ENCODE measurements around the gene TPRG1.
"Not testable (repeated sequence)": the region's sequence is repeated elsewhere in the genome, so short reads cannot be mapped to it uniquely, and the experiment has no call there.

The TPRG1 gene

DNA sequence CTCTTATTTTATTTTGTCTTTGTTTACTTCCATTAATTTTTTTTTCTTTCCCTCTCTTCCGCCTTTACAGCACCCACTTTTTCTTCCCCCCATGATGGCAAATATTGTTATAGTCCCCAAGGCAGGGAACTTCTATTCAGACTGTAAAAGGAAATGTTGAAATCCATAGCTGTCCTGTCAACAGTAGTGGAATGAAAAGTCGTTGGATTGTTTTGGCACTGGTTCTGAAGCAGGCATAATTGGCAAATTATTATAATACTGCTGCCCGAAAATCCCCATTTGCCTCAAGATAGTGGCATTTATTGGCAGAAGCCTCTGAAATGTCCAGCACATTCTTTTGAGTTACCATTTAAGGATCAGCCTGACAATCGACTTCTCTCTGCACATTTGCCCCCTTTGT is 150.6 kb downstream of the TPRG1 start:
- ATAC-seq (no peak), DNase-seq (ENCODE audit: low spot score in 2 of 2) (no peak)
- no peaks in the 10 kb centered on the region for H3K9me3 Mint-ChIP-seq
- no peak overlapping the region for H3K4me3 Mint-ChIP-seq
- peaks cover 25% of the 10 kb centered on the region for H3K4me1 Mint-ChIP-seq
- no peak overlapping the region for H3K27ac Mint-ChIP-seq
- H3K36me3 Mint-ChIP-seq: peaks cover 32% of the 10 kb centered on the region

DNA sequence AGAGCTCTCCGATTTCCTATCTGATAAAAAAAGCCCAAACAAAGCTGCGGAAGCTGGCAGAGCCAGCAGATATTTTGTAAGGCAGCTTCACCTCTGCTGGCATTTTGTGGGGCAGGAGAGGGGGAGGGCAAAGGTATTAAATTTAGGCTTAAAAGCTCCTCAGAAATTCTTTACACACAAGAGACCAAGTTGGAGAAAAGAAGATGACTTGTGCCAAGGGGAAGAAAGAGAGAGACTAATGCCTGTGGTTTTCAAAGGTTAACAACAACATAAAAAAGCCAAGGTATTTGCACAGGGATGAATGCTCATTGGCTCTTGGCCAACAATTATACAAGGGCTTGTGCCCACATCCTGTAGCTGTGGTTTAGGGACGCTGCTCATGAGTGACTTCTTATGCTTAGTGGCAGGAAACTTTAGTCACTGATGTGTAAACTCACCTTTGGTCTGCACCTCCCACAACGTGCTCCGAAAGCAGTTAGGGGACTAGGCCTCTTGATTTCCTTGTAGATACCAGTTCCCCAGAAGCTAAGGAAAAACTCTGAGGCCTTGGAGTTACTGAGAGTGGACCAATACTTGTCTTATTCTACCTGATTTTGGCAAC is 152.9 kb downstream of the TPRG1 start:
- Mint-ChIP-seq H3K4me1 (peaks cover 30% of the 10 kb centered on the region), H3K36me3 (peaks cover 30% of the 10 kb centered on the region)

DNA sequence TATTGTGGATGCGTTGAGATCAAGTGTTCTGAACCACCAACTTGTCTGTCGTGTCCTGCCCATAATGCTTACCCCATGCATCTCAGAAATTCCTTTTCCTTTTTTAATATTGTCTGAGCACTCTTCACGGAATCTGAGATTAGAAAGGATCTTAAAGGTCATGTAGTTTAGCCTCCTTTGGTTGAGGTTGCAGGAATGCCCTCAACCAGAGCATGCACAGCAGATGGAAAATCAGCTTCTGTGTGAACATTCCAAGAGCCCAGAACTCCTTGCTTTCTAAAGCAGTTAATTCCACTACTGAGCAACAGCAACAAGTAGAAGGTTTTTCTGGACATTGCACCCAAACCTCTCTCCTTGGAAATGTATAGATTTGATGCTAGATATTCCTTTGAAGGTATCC is 153.7 kb downstream of the TPRG1 start:
- Mint-ChIP-seq H3K36me3 (peaks cover 22% of the 10 kb centered on the region), H3K9me3 (no peaks in the 10 kb centered on the region), H3K4me3 (peak overlapping the region; percentile 63), H3K4me1 (peaks cover 35% of the 10 kb centered on the region), H3K27ac (peak overlapping the region; percentile 94)
- no peak for ATAC-seq
- DNase-seq (ENCODE audit: low spot score in 2 of 2): no peak

More for the DNA sequence above, 152.9 kb downstream of the TPRG1 start:
- Mint-ChIP-seq H3K9me3 (no peaks in the 10 kb centered on the region), H3K27ac (peak overlapping the region; percentile 94), H3K4me3 (peak overlapping the region; percentile 63)
- peak; percentile 54 to 86 for DNase-seq (ENCODE audit: low spot score in 2 of 2)
- ATAC-seq: peak; percentile 100

DNA sequence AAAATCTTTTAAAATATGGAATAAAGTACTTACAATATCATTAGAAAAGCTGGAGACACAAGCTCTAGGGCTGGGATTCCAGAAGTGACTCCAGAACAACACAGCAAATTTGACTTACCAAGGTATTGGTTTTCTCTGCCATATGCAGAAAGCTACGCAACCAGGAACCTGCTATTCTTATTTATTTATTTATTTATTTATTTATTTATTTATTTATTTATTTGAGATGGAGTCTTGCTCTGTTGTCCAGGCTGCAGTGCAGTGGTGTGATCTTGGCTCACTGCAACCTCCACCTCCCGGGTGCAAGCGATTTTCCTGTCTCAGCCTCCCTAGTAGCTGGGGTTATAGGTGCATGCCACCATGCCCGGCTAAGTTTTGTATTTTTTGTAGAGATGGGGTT is 157.9 kb downstream of the TPRG1 start:
- H3K9me3 Mint-ChIP-seq; ATAC-seq; DNase-seq (ENCODE audit: low spot score in 2 of 2); H3K36me3 Mint-ChIP-seq; H3K27ac Mint-ChIP-seq; H3K4me3 Mint-ChIP-seq: not testable (repeated sequence)
- H3K4me1 Mint-ChIP-seq: peaks cover 33% of the 10 kb centered on the region

DNA sequence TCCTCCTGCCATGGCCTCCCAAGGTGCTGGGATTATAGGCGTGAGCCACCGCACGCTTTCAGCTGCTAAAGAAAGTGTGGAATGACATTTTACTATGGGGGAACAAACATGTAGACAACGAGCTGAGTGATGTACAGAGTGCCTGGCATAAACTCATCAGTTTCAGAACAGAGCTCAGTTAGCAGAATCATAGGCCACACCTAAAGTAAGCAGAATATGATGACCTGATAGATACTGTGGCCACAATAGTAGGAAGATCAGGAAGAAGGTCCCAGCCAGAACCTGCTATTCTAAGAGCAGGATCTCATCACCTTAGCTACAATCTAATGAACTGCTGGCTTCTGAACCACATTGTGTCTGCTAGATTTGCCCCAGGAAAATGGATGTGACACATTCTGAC is 158.3 kb downstream of the TPRG1 start:
- Mint-ChIP-seq H3K4me1 (peaks cover 29% of the 10 kb centered on the region), H3K27ac (no peak overlapping the region), H3K4me3 (no peak overlapping the region), H3K36me3 (no peaks in the 10 kb centered on the region), H3K9me3 (no peaks in the 10 kb centered on the region)
- ATAC-seq: no peak
- no peak for DNase-seq (ENCODE audit: low spot score in 2 of 2)

DNA sequence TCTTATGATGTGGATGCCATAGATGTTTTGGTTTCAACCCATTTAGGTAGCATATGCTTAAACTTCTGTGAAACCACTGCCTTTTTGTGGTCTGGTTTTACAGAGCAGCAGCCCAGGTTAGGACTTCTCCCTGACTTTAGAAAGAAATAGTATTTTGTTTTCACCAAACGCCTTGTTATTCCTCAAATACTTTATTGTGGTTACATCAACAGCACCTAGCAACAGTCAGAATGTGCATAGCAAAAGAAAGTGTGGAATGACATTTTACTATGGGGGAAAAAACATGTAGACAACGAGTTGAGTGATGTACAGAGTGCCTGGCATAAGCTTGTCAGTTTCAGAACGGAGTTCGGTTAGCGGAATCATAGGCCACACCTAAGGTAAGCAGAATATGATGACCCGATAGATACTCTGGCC is 159.2 kb downstream of the TPRG1 start:
- ATAC-seq: peak; percentile 77
- peak overlapping the region; percentile 1 for H3K27ac Mint-ChIP-seq

DNA sequence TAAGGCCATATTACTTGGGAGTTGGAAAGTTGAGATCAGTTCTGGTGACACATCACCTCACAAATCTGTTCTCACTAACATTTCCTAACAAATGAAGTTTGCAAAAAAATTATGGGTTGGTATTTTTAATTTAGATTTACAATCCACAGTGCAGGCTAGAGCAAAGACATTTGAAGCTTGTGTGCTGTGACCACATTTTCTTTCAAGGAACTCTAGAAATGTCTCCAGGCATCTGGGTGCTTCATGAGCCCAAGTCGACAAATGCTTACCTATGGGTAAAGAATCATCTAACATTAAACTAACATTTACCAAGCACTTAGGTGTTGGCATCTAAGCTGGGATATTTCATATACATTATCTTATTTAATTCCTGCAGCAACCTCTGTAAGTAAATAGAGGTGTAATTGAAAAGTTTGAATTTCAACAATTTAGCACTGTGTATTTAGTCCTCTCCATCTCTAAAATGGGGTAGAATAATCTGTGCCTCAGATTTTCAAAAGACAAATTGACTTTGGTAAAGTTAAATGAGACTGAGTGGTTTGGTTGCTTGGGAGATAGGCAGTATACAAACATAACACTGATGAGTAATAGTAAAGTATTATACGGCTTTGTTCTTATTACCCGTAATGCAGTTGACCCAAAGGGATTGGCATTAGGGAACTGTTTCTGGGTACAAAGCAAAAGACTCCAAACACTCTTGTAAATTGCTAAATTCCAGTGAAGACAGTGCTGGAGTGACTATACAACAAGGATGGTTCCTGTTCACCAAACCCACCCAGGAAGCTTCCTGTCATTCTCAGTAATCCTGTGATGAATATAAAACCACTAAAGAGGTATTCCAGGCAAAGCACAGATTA is 162.5 kb downstream of the TPRG1 start:
- H3K9me3 Mint-ChIP-seq: no peaks in the 10 kb centered on the region
- peaks cover 18% of the 10 kb centered on the region for H3K4me1 Mint-ChIP-seq
- DNase-seq (ENCODE audit: low spot score in 2 of 2): no peak
- no peak overlapping the region for H3K27ac Mint-ChIP-seq
- no peaks in the 10 kb centered on the region for H3K36me3 Mint-ChIP-seq
- ATAC-seq: peak; percentile 80
- no peak overlapping the region for H3K4me3 Mint-ChIP-seq

More for the DNA sequence above, 159.2 kb downstream of the TPRG1 start:
- H3K4me1 Mint-ChIP-seq: peaks cover 22% of the 10 kb centered on the region
- no peaks in the 10 kb centered on the region for H3K36me3 Mint-ChIP-seq
- no peaks in the 10 kb centered on the region for H3K9me3 Mint-ChIP-seq
- peak overlapping the region; percentile 14 for H3K4me3 Mint-ChIP-seq
- no peak for DNase-seq (ENCODE audit: low spot score in 2 of 2)

DNA sequence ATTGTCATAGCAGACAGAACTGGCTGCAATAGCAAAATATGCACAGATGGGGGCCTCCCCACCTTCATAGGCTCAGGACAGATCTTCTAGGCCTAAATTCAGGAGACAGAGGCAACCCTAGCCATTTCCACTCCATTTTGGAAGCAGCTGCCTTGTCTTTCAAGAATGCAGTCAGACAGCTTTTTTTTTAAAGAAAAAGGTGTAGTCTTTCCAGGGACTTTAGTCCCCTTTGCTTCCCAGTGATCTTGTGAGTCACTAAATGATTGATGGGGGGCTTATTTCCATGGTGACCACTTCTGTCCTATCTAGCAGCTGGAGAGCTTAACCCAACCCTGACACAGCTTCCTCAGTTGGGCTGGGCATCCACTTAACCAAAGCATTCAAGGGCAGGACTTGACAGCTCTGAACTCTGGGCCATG is 165.9 kb downstream of the TPRG1 start:
- no peak for ATAC-seq
- Mint-ChIP-seq H3K4me1 (no peaks in the 10 kb centered on the region), H3K36me3 (no peaks in the 10 kb centered on the region), H3K27ac (no peak overlapping the region), H3K4me3 (no peak overlapping the region), H3K9me3 (no peaks in the 10 kb centered on the region)
- DNase-seq (ENCODE audit: low spot score in 2 of 2): no peak

DNA sequence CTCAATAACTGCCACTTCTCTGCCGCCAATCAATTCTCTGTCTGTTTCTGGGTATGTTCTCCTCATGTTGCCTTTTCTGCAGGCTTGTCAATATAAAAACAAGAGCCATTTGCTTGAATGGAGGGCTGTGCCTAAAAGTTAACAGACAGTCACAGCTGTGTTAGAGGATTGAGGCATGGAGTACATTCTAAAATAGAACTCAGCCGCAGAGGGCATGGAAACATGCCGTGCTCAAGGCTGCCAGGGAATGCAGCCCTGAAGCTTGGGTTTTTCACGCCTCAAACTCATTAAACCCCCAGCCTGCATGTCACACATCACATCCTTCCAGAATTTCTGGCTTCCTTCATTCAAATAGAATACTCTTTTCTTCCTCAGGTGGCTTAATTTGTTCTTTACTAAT is 166.6 kb downstream of the TPRG1 start:
- Mint-ChIP-seq H3K4me3 (no peak overlapping the region), H3K36me3 (no peaks in the 10 kb centered on the region), H3K4me1 (no peaks in the 10 kb centered on the region), H3K27ac (no peak overlapping the region), H3K9me3 (no peaks in the 10 kb centered on the region)
- no peak for ATAC-seq
- no peak for DNase-seq (ENCODE audit: low spot score in 2 of 2)

DNA sequence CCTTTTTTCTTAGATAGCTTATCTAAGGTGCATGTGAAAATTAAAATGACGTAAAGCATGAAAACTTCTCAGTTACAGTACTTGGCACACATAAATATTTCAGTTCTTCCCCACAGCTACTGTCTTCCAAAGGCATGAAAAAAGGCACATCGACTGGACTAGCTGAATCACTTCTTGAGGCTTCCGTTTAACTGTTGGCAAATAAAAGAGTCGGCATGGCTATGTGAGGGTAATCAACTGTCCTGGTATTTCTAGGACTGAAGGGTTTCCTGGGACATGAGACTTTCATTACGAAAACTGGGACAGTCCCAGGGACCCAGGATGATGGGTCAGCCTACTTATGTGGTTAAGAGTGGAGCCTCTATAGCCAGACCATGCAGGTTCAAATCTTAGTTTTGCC is 168.2 kb downstream of the TPRG1 start:
- Mint-ChIP-seq H3K4me3 (no peak overlapping the region), H3K27ac (no peak overlapping the region), H3K36me3 (no peaks in the 10 kb centered on the region), H3K4me1 (no peaks in the 10 kb centered on the region), H3K9me3 (no peaks in the 10 kb centered on the region)
- ATAC-seq (no peak), DNase-seq (ENCODE audit: low spot score in 2 of 2) (no peak)

DNA sequence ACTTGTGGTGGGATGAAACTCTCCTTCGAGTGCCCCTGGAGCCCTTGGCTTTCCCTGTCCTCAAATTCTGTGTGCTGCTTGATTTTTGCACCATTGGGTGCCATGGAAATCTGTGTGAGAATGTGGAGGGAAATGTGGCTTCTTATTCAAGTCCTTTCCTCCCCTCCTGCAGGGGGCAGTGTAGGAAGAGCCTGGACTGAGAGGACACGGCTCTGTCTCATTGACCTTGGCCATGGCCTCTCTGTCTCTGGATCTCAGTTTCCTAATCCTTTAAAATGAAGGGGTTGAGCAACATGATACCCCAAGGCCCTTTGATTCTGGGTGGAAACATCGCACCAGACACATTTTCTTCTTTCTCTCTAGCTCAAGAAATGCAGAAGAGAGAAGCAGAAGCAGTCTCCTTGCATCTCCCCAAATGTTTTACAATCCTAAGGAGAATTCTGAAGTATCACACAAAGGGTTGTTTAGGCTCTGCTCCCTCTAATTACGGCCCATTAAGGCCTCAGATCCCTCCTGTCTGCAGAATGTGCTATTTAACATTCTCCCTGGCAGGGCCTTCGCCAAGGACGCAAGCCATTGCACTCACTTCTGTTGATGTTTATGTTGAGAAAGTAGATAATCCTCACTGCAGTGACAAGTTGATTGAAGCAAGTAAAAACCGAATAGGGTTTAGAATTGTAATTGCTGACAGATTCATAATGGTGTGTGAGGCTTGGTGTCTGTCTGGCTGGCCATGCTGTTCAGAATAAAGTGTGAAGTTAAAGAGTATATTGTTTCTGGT is 169.1 kb downstream of the TPRG1 start:
- ATAC-seq (no peak), DNase-seq (ENCODE audit: low spot score in 2 of 2) (no peak)
- H3K9me3 Mint-ChIP-seq: no peaks in the 10 kb centered on the region

DNA sequence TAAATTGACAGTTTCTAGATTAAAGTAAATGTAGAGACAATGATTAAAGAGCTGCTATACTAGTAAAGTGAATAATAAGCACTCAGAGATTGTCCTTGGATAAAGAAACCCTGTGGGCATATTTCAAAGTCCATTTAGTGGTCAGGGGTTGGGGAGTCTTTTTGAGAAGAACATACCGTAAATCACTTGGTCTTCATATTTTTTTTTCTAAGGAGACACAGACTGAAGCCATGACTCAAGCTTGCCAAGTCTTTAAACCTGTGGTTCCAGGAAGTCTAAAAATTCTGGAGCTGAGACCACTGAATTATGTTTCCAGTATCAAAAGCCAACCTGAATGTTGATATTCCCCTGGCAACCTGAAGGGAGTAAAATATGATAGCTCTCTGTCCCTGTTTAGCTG is 171.0 kb downstream of the TPRG1 start:
- no peak for ATAC-seq
- H3K4me1 Mint-ChIP-seq: no peaks in the 10 kb centered on the region
- no peak overlapping the region for H3K27ac Mint-ChIP-seq
- no peaks in the 10 kb centered on the region for H3K9me3 Mint-ChIP-seq
- DNase-seq (ENCODE audit: low spot score in 2 of 2): no peak
- no peaks in the 10 kb centered on the region for H3K36me3 Mint-ChIP-seq
- no peak overlapping the region for H3K4me3 Mint-ChIP-seq

More for the DNA sequence above, 169.1 kb downstream of the TPRG1 start:
- no peaks in the 10 kb centered on the region for H3K36me3 Mint-ChIP-seq
- H3K27ac Mint-ChIP-seq: no peak overlapping the region
- no peaks in the 10 kb centered on the region for H3K4me1 Mint-ChIP-seq
- H3K4me3 Mint-ChIP-seq: no peak overlapping the region

DNA sequence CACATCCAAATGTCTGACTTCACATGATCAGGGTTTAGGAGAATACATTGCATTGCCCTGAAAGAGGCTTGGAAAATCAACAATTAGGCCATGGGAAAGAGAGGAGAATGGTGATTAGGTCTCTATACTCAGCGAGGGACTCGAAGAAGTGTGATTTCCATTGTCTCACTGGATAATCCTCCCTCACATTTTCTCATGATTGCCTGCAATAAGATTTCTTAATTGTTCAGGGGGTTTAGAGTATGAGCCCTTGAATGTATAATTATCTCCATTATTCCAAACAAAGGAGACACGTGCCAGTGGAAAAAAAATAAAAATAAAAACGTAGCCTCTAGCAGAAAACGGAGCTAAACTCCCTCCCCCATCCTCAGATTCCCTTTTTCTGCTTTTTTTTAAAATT is 173.2 kb downstream of the TPRG1 start:
- H3K27ac Mint-ChIP-seq: no peak overlapping the region
- no peak for DNase-seq (ENCODE audit: low spot score in 2 of 2)
- no peak for ATAC-seq
- H3K9me3 Mint-ChIP-seq: no peaks in the 10 kb centered on the region
- no peaks in the 10 kb centered on the region for H3K36me3 Mint-ChIP-seq
- no peak overlapping the region for H3K4me3 Mint-ChIP-seq
- H3K4me1 Mint-ChIP-seq: no peaks in the 10 kb centered on the region

DNA sequence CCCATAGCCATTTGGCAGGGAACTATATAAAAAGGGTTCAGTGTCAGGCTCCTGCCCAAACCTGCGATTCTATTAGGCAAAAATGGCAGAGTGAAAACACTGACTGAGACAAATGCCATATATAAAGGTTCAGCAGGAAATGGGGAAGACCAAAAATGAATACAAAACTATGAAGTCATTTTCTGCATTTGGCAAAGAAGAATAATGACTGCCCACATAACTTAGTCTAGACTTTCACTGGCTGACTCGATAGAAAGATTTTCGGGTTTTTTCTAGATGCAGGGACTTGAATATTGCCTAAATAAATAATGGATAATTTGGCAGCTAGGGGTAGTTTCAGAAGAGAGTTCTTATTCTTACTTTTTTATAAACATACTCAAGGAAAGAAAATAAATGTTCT is 178.0 kb downstream of the TPRG1 start:
- no peaks in the 10 kb centered on the region for H3K9me3 Mint-ChIP-seq
- H3K4me3 Mint-ChIP-seq: no peak overlapping the region
- no peak overlapping the region for H3K27ac Mint-ChIP-seq
- ATAC-seq: peak; percentile 43
- DNase-seq (ENCODE audit: low spot score in 2 of 2): no peak
- no peaks in the 10 kb centered on the region for H3K4me1 Mint-ChIP-seq
- H3K36me3 Mint-ChIP-seq: no peaks in the 10 kb centered on the region

DNA sequence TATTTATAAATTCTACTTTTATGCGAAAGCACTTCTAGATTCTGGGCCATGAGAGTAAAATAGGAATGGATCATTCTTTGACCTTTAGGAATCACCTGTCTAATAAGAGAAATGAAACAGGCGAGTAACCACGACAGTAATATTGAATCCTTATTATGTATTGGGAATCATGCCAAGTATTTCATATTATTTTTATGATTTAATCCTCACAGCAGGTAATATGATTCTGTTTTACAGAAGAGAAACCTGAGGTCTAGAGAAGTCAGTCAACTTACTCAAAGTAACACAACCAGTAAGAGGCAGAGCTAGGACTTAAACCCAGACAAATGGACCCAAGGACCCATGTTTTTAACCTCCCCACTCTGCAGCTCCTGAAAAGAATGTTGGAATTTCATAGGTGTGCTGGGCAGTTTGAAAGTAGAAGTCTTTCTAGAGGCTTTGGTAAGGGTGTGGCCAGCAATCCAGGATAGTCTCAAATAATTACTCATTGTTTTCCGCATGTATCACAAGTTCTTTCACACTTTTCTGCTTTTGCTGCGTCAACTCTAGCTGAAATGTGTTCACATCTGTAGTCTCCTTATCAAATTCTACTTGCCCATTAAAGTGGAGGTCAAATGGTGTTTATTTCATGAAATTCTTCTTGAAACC is 181.7 kb downstream of the TPRG1 start:
- Mint-ChIP-seq H3K4me1 (peaks cover 11% of the 10 kb centered on the region), H3K27ac (no peak overlapping the region), H3K4me3 (no peak overlapping the region), H3K9me3 (no peaks in the 10 kb centered on the region), H3K36me3 (no peaks in the 10 kb centered on the region)
- no peak for ATAC-seq
- no peak for DNase-seq (ENCODE audit: low spot score in 2 of 2)
